Calu3 (cell line): ENCODE results near the gene SNX20. TPM values are rescaled to one million over a fixed set of nuclear protein-coding genes. Genes with fewer than 3 reads are reported as not detected.

ENCODE experiments used
- BruUV-seq: library from RNA; stranded (reverse); fragments of 400-500 nt; replicated peaks from 2 replicates; lab custom pipeline; 2021; lab: Mats Ljungman, UMichigan
- CTCF ChIA-PET: fragments of 300-600 bp; sonication (Branson Sonifier 250); formaldehyde crosslinking; loops from one replicate; lab custom pipeline; 2022; ENCODE audit warnings: antibody characterized with exemption; lab: Charles Lee
- DNase-seq: peaks from one replicate; pipeline ENCODE4 v3.0.0; 2022
- H3K27ac Mint-ChIP-seq: one replicate; pipeline ENCODE4 v1.8.0; 2022; ENCODE audit warnings: mixed read lengths; ENCODE audit not compliant: unreplicated experiment
- H3K27me3 Mint-ChIP-seq: one replicate; pipeline ENCODE4 v1.8.0; 2022; ENCODE audit warnings: mixed read lengths; ENCODE audit not compliant: unreplicated experiment
- H3K36me3 Mint-ChIP-seq: one replicate; pipeline ENCODE4 v1.8.0; 2022; ENCODE audit warnings: mild to moderate bottlenecking, moderate library complexity, mixed read lengths; ENCODE audit not compliant: insufficient read depth, unreplicated experiment
- H3K4me1 Mint-ChIP-seq: one replicate; pipeline ENCODE4 v1.8.0; 2022; ENCODE audit warnings: mild to moderate bottlenecking, low read depth, mixed read lengths; ENCODE audit not compliant: unreplicated experiment
- H3K4me3 Mint-ChIP-seq: one replicate; pipeline ENCODE4 v1.8.0; 2022; ENCODE audit warnings: mild to moderate bottlenecking, low read depth, moderate library complexity, mixed read lengths; ENCODE audit not compliant: unreplicated experiment
- H3K9me3 Mint-ChIP-seq: one replicate; pipeline ENCODE4 v1.8.0; 2022; ENCODE audit warnings: low read depth, mixed read lengths; ENCODE audit not compliant: unreplicated experiment
- CTCF ChIP-seq: fragments of 200-600 bp; IDR thresholded peaks from one replicate; pipeline ENCODE4 v1.8.0; 2022; ENCODE audit warnings: antibody characterized with exemption; ENCODE audit not compliant: unreplicated experiment
- intact Hi-C: fragments of 100-400 bp; cut with micrococcal nuclease; formaldehyde crosslinking; loops from one replicate; pipeline ENCODE4 v1.10.0; 2022; ENCODE audit not compliant: unreplicated experiment
- total RNA-seq: library from RNA; stranded (reverse); gene quantifications from 2 replicates; pipeline ENCODE4 v1.2.3, GENCODE V29; 2022

SNX20 gene
- total RNA-seq, 1 experiment from 2014 or later: not detected

- no peaks in the 10 kb centered on the region for H3K9me3 Mint-ChIP-seq
- CTCF ChIA-PET: no interaction called here
- no TSS peak for BruUV-seq
- peaks cover 8% of the 10 kb centered on the region for H3K4me1 Mint-ChIP-seq
- no peaks in the 10 kb centered on the region for H3K27me3 Mint-ChIP-seq
- no peak overlapping the region for H3K4me3 Mint-ChIP-seq
- intact Hi-C loops: no loop called here
- H3K27ac Mint-ChIP-seq: no peak overlapping the region
- TF ChIP-seq CTCF: no peak
- H3K36me3 Mint-ChIP-seq: no peaks in the 10 kb centered on the region
- no peak for DNase-seq
Observed at GRCh38 chr16:50712560-50712898, 31.4 kb upstream of the SNX20 start.

- H3K27me3 Mint-ChIP-seq: no peaks in the 10 kb centered on the region
- no peaks in the 10 kb centered on the region for H3K36me3 Mint-ChIP-seq
- H3K4me1 Mint-ChIP-seq: peaks cover 8% of the 10 kb centered on the region
- no peak overlapping the region for H3K4me3 Mint-ChIP-seq
- H3K27ac Mint-ChIP-seq: no peak overlapping the region
- CTCF ChIA-PET: no interaction called here
- BruUV-seq: no TSS peak
- H3K9me3 Mint-ChIP-seq: no peaks in the 10 kb centered on the region
- intact Hi-C loops: no loop called here
- TF ChIP-seq CTCF: no peak
- no peak for DNase-seq
Observed at GRCh38 chr16:50711862-50712559, 30.9 kb upstream of the SNX20 start.

- Mint-ChIP-seq H3K4me1 (peaks cover 14% of the 10 kb centered on the region), H3K36me3 (no peaks in the 10 kb centered on the region), H3K27ac (no peak overlapping the region), H3K27me3 (no peaks in the 10 kb centered on the region), H3K9me3 (no peaks in the 10 kb centered on the region), H3K4me3 (no peak overlapping the region)
- CTCF ChIA-PET: no interaction called here
- TF ChIP-seq CTCF: no peak
- intact Hi-C loops: no loop called here
- no peak for DNase-seq
- BruUV-seq: no TSS peak
Observed at GRCh38 chr16:50711040-50711439, 29.9 kb upstream of the SNX20 start.

- H3K9me3 Mint-ChIP-seq: peaks cover 3% of the 10 kb centered on the region
- TF ChIP-seq CTCF: no peak
- no peaks in the 10 kb centered on the region for H3K27me3 Mint-ChIP-seq
- CTCF ChIA-PET: no interaction called here
- H3K4me3 Mint-ChIP-seq: no peak overlapping the region
- peaks cover 21% of the 10 kb centered on the region for H3K4me1 Mint-ChIP-seq
- DNase-seq: no peak
- intact Hi-C loops: no loop called here
- BruUV-seq: no TSS peak
- H3K36me3 Mint-ChIP-seq: no peaks in the 10 kb centered on the region
- no peak overlapping the region for H3K27ac Mint-ChIP-seq
Observed at GRCh38 chr16:50709980-50710379, 28.9 kb upstream of the SNX20 start.
